Activated CD8-positive, alpha-beta memory T cell treated with anti-CD3 and anti-CD28 coated beads, Interleukin-2, amount 50 U/mL, for 24 hours (primary cell): Measurements from ENCODE around the gene WHRN.

Experiments
- DNase-seq: peaks from one replicate; pipeline ENCODE4 v3.0.0-alpha.2; 2020; ENCODE audit errors: extremely low read depth

Gene WHRN

GRCh38 chr9:114383521-114384231 is 121.6 kb downstream of the WHRN start:
- DNase-seq: no peak

DNA sequence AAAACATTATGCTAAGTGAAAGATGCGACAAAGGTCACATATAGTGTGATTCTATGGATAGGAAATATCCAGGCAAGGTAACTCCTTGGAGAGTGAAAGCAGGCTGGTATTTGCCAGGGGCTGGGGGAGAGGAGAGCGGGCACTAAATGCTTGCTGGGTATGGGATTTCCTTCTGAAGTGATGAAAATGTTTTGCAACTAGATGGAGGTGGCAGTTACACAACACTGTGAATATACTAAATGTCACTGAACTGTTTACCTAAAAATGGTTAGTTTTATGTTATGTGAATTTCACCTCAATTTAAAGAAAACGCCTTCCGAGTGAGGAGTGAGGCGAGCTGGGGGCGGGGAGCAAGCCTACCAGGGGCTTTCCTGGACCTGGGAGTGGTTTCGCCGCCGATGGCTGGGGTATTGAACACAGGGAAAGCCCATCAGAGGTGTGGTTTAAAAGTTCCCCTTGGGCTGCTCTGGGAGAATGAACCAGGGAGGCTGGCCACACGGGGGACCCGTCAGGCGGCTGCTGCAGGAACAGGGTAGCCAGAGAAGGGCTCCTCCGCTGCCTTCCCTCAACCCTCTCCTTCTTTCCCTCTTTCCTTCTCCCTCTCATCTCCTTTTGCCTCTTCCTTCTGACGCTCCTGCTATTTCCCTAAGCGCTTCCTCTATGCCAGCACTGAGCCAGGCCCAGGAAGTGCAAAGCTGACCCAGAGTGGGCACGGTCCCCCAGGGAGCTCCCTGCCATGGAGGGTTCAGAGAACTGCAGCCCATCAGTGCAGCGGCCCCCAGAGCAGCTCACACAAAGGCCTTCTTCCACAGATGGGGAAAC is 122.4 kb downstream of the WHRN start:
- DNase-seq: peak; percentile 56

DNA sequence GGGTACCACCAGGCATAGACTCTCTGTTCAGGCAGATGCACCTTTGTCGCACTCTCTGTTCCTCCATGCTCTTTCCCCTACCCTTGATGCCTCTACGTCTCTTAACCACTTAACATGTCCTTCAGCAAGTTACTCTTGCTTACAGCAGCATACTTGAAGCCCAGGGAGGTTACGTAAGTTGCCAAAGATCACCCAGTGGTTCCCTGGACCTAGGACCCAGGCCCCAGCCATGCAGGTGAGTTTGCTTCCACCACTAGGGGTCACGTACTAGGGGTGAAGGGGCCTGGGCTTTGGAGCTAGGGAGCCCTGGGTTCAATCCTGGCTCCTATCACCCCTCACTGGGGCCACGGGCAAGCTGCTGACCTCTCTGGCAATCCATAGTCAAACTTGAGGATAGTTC is 126.4 kb downstream of the WHRN start:
- DNase-seq: no peak

- no peak for DNase-seq
Observed at GRCh38 chr9:114378016-114378415, 127.3 kb downstream of the WHRN start.

DNA sequence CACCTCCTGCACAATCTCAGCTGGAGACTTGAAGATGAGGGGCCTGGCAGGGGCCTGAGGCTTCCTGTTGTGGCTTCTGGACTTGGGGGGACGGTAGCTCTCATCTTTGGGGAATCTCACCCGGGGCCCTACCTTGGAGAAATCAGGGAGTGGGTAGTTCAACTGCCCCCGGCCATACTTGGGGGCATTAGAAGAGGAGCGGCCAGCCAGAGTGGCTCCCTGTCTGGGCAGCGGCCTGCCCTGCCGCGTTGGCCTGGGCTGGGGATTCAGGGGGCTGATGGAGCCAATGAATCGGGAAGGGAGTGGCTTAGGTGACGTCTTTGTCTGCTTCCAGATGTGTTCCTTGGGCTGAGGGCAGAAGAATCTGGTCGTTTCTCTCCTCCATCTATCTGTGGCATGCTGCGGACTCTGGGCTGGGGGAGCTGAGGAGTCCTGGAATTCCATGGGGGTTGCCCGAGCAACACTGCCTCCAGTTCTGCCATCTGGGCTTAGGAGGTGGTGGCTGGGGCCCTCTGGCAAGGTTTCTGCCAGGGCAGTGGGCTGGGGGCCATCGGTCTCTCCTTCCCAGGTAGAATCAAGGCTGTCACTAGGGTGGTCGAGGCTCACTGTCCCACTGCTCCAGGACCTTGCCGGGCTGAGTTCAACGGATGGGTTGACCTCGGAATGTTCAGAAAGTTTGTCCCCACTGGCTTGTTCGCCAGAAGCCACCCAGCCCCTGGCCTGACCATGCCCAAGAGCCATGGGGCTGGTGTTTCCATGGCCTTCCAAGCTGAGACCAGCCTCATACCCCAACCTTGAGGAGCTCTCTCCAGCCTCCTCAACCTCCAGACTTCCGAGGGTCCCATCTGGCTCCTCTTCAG is 128.5 kb downstream of the WHRN start:
- no peak for DNase-seq

GRCh38 chr9:114375386-114376175 is 129.7 kb downstream of the WHRN start:
- no peak for DNase-seq

DNA sequence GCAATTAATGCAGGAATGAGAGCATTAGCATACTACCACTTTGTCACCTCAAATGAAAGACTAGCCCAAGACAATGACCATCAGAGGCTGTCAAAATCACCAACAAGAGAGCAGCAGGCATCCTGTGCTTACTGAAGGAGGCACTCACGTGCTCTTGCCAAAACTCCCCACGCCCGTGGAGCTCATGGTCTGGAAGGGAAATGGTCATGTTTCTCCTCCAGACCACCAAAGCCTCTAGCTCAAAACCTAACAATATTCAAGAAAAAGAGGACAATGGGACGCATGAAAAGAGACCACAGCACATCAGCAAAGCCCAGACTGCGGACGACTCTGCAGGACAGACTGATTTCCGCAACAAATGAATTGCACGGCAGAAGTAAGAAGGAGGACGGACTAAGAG is 130.3 kb downstream of the WHRN start:
- DNase-seq: no peak

DNA sequence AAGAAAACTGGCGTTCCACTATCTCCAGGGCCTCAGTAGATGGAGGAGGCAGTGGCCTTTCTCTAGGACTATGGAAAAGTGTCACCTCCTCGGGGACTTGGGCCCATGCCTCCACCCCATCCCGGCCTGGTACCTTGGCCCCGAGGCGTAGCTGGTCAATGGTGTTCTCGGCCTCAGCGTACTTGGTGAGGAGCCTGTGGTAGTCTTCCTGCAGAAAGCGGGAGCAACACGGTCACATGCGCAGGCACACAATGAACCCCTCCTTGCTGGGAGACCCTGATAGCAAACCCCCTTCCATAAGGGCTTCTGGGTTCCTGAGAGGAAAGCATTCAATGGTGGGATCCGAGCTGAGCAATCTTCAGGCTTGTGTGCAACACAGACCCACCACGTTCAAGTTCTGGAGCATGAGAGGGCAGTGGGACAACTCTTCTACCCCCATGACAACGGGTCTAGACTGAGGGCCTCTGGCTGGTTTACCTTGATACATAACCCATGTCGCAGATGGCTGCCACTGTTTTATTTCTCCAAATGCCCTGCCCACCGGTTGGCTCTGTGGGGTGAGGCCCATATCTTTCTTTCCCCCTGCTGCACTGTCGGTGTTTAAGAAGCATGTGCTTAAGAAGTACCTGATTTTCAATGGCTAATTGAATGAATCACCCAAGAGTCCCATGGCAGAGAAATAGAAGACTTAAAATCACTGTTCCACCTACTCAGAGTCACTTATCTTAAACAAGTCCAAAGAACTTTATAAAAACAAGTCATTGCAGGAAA is 131.1 kb downstream of the WHRN start:
- DNase-seq: no peak

- peak; percentile 56 for DNase-seq
Observed at GRCh38 chr9:114372921-114373448, 132.3 kb downstream of the WHRN start.

- DNase-seq: no peak
Observed at GRCh38 chr9:114371973-114372917, 133.0 kb downstream of the WHRN start.

- DNase-seq: no peak
Observed at GRCh38 chr9:114371343-114371944, 133.8 kb downstream of the WHRN start.

DNA sequence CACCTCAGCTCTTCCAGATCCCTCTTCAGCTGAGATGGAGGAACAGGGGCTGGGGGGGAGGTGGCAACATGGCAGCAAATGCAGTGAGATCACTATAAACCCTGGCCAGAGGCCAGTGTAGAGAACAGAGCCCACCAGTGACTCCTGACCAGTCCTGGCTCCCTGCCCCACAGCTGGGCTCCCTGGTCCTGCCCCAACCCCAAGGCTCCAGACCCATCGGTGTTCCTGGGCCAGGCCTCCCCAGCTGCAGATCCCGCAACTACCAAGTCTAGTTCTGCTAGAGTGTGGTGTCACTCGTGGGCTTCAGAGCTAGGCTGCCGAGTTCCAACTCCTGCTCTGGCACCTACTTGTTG is 134.3 kb downstream of the WHRN start:
- DNase-seq: no peak

- no peak for DNase-seq
Observed at GRCh38 chr9:114370251-114370967, 134.9 kb downstream of the WHRN start.

GRCh38 chr9:114369216-114370130 is 135.8 kb downstream of the WHRN start:
- no peak for DNase-seq

- no peak for DNase-seq
Observed at GRCh38 chr9:114367772-114368569, 137.3 kb downstream of the WHRN start.

GRCh38 chr9:114367366-114367765 is 137.9 kb downstream of the WHRN start:
- no peak for DNase-seq
